Endodermal cell (in vitro differentiated cells): Measurements from ENCODE around the gene ST6GALNAC4. TPM values are rescaled to one million over a fixed set of nuclear protein-coding genes. Genes with fewer than 3 reads are reported as not detected.
"Not testable (repeated sequence)": the region's sequence is repeated elsewhere in the genome, so short reads cannot be mapped to it uniquely, and the experiment has no call there.

Experiments
- DNase-seq: peaks from one replicate; pipeline ENCODE4 v3.0.0-alpha.2; 2017
- H3K27ac ChIP-seq: 2 replicates; pipeline ENCODE4 v1.5.1; 2013; ENCODE audit warnings: mild to moderate bottlenecking, low read depth, low read length, moderate library complexity
- H3K27me3 ChIP-seq: 2 replicates; pipeline ENCODE4 v1.6.1; 2013; ENCODE audit warnings: mild to moderate bottlenecking, low read length, moderate library complexity; ENCODE audit not compliant: insufficient read depth, control insufficient read depth, poor library complexity, severe bottlenecking
- H3K36me3 ChIP-seq: 2 replicates; pipeline ENCODE4 v1.7.0; 2013; ENCODE audit warnings: mild to moderate bottlenecking, low read length, moderate library complexity; ENCODE audit not compliant: control insufficient read depth, insufficient read depth
- H3K4me1 ChIP-seq: one replicate; pipeline ENCODE4 v1.7.0; 2013; ENCODE audit warnings: low read length; ENCODE audit not compliant: control insufficient read depth, insufficient read depth
- H3K4me3 ChIP-seq: 2 replicates; pipeline ENCODE4 v1.5.1; 2013; ENCODE audit warnings: mild to moderate bottlenecking, low read length, moderate library complexity
- H3K9ac ChIP-seq: 2 replicates; pipeline ENCODE4 v1.6.1; 2013; ENCODE audit warnings: mild to moderate bottlenecking, low read length, moderate library complexity; ENCODE audit not compliant: poor library complexity, severe bottlenecking; ENCODE audit errors: extremely low read depth
- H3K9me3 ChIP-seq: 2 replicates; pipeline ENCODE4 v1.6.1; 2013; ENCODE audit warnings: mild to moderate bottlenecking, low read length, moderate library complexity; ENCODE audit not compliant: control insufficient read depth
- H3K27ac Mint-ChIP-seq: 2 replicates; pipeline ENCODE4 v1.8.0; 2020; ENCODE audit warnings: mixed read lengths
- H3K27me3 Mint-ChIP-seq: 2 replicates; pipeline ENCODE4 v1.8.0; 2021; ENCODE audit warnings: mild to moderate bottlenecking, mixed read lengths; ENCODE audit not compliant: insufficient read depth
- H3K36me3 Mint-ChIP-seq: 2 replicates; pipeline ENCODE4 v1.8.0; 2020; ENCODE audit warnings: low read depth, mixed read lengths
- H3K4me1 Mint-ChIP-seq: 2 replicates; pipeline ENCODE4 v1.8.0; 2020; ENCODE audit warnings: mixed read lengths
- H3K4me3 Mint-ChIP-seq: 2 replicates; pipeline ENCODE4 v1.8.0; 2020; ENCODE audit warnings: mild to moderate bottlenecking, moderate library complexity, mixed read lengths
- H3K9me3 Mint-ChIP-seq: 2 replicates; pipeline ENCODE4 v1.8.0; 2020; ENCODE audit warnings: mild to moderate bottlenecking, mixed read lengths
- WGBS, 2 experiments: methylation state at CpG; one replicate each; pipeline versions ENCODE4 v1.1.5 to v1.1.7; 2013; ENCODE audit warnings: missing lambda C conversion rate in 2 of 2, mixed read lengths in 1 of 2; ENCODE audit not compliant: insufficient coverage in 1 of 2, insufficient read length in 1 of 2; 5-methylcytosine and 5-hydroxymethylcytosine counted together
- total RNA-seq, 2 donors: library from RNA; stranded (reverse); fragmentation: NEBNext Ultra II Directional in 1 of 2; extraction: Animal tissue kit (Norgen Biotek cat#: 25700) in 1 of 2; gene quantifications; 2 replicates in 1 of 2; 3 replicates in 1 of 2; pipeline ENCODE4 v1.2.1, GENCODE V29; 2021
- TF ChIP-seq, protein P1 (sequence below): fragments of 200-600 bp; sonication (generic); conservative IDR thresholded peaks from 2 replicates; pipeline ENCODE4 v1.5.0; 2021; ENCODE audit warnings: antibody characterized with exemption, mild to moderate bottlenecking

ST6GALNAC4 gene
- total RNA-seq, 2 donors from 2014 or later: 8.3 to 12.7 TPM

DNA sequence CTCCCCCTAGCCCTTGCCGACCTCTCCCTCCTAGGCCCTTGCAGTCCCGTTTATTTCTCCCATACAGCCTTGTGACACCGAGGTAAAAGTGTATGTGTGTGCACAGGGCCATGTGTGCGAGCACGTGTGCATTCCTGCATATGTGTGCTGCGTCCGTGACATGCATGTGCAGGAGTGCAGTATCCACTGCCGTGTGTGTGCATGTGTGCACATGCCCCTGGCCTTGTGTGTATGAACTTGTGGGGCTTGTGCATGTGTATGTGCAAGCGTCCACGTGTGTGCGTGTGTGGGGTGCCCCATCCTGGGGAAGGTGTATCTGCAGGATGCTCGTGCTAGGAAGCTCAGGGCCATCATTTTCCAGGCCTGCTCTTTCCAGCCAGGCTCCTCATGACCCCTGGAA is 46.0 kb downstream of the ST6GALNAC4 start:
- Histone ChIP-seq H3K27ac (no peak overlapping the region), H3K27me3 (no peaks in the 10 kb centered on the region), H3K36me3 (no peaks in the 10 kb centered on the region), H3K9me3 (no peaks in the 10 kb centered on the region), H3K4me1 (no peaks in the 10 kb centered on the region), H3K9ac (no peak overlapping the region), H3K4me3 (no peak overlapping the region)
- no peaks in the 10 kb centered on the region for H3K27me3 Mint-ChIP-seq
- no peak for DNase-seq
- no peaks in the 10 kb centered on the region for H3K9me3 Mint-ChIP-seq
- peaks cover 1% of the 10 kb centered on the region for H3K4me1 Mint-ChIP-seq
- no peak overlapping the region for H3K27ac Mint-ChIP-seq
- WGBS, 2 experiments: 89 to 93% methylated on average over 10 to 12 of the region's 12 CpGs
- no peak overlapping the region for H3K4me3 Mint-ChIP-seq
- no peaks in the 10 kb centered on the region for H3K36me3 Mint-ChIP-seq
- TF ChIP-seq, protein P1, sequence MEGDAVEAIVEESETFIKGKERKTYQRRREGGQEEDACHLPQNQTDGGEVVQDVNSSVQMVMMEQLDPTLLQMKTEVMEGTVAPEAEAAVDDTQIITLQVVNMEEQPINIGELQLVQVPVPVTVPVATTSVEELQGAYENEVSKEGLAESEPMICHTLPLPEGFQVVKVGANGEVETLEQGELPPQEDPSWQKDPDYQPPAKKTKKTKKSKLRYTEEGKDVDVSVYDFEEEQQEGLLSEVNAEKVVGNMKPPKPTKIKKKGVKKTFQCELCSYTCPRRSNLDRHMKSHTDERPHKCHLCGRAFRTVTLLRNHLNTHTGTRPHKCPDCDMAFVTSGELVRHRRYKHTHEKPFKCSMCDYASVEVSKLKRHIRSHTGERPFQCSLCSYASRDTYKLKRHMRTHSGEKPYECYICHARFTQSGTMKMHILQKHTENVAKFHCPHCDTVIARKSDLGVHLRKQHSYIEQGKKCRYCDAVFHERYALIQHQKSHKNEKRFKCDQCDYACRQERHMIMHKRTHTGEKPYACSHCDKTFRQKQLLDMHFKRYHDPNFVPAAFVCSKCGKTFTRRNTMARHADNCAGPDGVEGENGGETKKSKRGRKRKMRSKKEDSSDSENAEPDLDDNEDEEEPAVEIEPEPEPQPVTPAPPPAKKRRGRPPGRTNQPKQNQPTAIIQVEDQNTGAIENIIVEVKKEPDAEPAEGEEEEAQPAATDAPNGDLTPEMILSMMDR: no peak

DNA sequence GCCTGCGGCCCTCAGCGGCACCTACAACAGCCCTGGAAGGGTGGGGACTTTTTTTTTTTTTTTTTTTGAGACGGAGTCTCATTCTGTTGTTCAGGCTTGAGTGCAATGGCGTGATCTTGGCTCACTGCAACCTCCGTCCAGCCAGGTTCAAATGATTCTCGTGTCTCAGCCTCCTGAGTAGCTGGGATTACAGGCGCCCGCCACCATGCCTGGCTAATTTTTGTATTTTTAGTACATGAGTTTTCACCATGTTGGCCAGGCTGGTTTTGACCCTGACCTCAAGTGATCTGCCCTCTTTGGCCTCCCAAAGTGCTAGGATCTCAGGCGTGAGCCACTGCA is 46.7 kb downstream of the ST6GALNAC4 start:
- not testable (repeated sequence) for H3K27me3 ChIP-seq, H3K4me3 Mint-ChIP-seq, H3K36me3 Mint-ChIP-seq, H3K36me3 ChIP-seq, H3K4me3 ChIP-seq, DNase-seq, H3K27ac ChIP-seq, H3K9me3 ChIP-seq, H3K4me1 Mint-ChIP-seq, H3K4me1 ChIP-seq, H3K9ac ChIP-seq, H3K27me3 Mint-ChIP-seq, H3K27ac Mint-ChIP-seq, H3K9me3 Mint-ChIP-seq
- WGBS, 2 experiments: 64 to 90% methylated on average over 6 to 9 of the region's 9 CpGs
- TF ChIP-seq, protein P1: peak; percentile 8

DNA sequence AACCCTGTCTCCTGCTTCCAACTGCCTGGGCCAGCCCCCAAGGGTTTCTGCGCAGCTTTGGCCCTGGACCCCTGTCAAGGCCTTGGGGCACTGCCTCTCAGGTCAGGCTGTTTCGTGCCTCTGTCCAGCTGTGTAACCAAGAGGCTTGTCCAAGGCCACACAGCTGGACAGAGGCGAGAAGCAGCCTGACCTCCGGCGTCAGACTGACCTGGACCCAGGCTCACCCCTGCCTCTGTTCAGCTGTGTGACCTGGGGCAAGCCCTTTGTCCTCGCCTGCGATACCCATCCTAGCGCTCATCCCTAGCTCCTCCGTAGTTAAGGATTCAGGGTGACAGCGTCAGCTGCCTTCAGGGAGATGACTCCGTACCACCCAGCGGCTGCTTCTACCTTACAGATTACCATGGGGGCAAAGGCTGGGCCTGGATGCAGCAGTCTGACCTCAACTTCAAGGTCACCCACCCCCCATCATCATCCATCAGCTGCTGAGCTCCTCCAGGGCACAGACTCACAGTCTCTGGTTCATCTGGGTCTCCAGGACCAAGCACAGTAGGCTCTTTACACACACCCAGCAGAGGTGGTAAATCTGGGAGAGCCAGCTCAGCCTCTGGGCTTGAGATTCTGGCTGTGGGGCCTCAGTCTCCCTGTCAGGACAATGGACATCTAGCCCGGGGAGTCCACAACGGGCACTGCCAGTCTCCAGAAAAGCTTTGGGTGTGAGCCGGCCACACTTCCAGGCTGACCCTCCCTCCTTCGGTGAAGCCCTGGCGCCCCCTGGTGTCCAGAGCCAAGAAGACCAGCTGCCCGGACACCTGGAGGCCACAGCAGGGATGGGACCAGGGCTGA is 47.3 kb downstream of the ST6GALNAC4 start:
- Histone ChIP-seq H3K9me3 (no peaks in the 10 kb centered on the region), H3K4me3 (no peak overlapping the region), H3K4me1 (peaks cover 7% of the 10 kb centered on the region), H3K27me3 (no peaks in the 10 kb centered on the region), H3K36me3 (no peaks in the 10 kb centered on the region), H3K27ac (no peak overlapping the region), H3K9ac (no peak overlapping the region)
- Mint-ChIP-seq H3K27me3 (no peaks in the 10 kb centered on the region), H3K4me1 (peaks cover 11% of the 10 kb centered on the region), H3K36me3 (no peaks in the 10 kb centered on the region), H3K9me3 (no peaks in the 10 kb centered on the region), H3K27ac (no peak overlapping the region), H3K4me3 (no peak overlapping the region)
- WGBS, 2 experiments: 68 to 81% methylated on average over 13 to 18 of the region's 18 CpGs
- peak; percentile 98 for DNase-seq
- TF ChIP-seq, protein P1: peak; percentile 95
